ENCODE measurements around the gene IRF2BP2. TPM values are rescaled to one million over a fixed set of nuclear protein-coding genes. Genes with fewer than 3 reads are reported as not detected.

IRF2BP2 gene
- total RNA-seq, 4 donors from 2014 or later: 82.7 to 120 (median 93.3) TPM

DNA sequence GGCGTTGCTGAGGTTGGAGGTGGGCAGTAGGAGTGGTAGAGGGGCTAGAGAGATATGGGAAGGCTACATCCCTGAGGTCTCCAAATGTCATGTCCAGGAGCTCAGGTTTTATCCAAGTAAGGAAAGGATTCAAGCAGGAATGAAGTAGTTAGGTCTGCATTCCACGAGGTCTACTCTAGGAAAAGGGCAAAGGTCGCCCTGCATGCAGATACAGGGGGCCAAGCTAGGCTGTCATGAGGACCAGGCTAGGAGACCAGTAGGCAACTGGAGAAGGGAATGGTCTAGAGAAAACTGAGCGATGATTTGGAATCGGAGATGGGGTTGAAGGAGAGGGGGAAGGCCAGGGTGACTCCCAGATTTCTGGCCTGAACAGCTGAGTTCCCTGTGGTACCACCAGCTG is 48.7 kb downstream of the IRF2BP2 start:
- H3K27me3 ChIP-seq: no peaks in the 10 kb centered on the region
- 77 to 89% methylated on average over 5 of the region's 5 CpGs for WGBS, 2 donors (ENCODE audit: low coverage in 1 of 2)
- H3K4me1 ChIP-seq: no peaks in the 10 kb centered on the region
- in situ Hi-C loops (cut with MboI; ENCODE audit: low pct_ligation_motif_present in 1 of 4, low pct_unique_long_range_greater_than_20kb in 1 of 4, low sequenced_read_pairs in 3 of 4) (no loop called here), intact Hi-C loops (cut with DNase I; ENCODE audit: low total_unique reads) (no loop called here)
- no peak overlapping the region for H3K27ac ChIP-seq
- no peaks in the 10 kb centered on the region for H3K36me3 ChIP-seq
- TF ChIP-seq EP300 (IDR thresholded peaks at IDR 0.05; ENCODE audit: low read depth): no peak
- no peak for TF ChIP-seq POLR2A (IDR thresholded peaks at IDR 0.05)
- no peak for TF ChIP-seq POLR2AphosphoS5 (IDR thresholded peaks at IDR 0.05)
- TF ChIP-seq, protein P1, sequence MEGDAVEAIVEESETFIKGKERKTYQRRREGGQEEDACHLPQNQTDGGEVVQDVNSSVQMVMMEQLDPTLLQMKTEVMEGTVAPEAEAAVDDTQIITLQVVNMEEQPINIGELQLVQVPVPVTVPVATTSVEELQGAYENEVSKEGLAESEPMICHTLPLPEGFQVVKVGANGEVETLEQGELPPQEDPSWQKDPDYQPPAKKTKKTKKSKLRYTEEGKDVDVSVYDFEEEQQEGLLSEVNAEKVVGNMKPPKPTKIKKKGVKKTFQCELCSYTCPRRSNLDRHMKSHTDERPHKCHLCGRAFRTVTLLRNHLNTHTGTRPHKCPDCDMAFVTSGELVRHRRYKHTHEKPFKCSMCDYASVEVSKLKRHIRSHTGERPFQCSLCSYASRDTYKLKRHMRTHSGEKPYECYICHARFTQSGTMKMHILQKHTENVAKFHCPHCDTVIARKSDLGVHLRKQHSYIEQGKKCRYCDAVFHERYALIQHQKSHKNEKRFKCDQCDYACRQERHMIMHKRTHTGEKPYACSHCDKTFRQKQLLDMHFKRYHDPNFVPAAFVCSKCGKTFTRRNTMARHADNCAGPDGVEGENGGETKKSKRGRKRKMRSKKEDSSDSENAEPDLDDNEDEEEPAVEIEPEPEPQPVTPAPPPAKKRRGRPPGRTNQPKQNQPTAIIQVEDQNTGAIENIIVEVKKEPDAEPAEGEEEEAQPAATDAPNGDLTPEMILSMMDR (IDR thresholded peaks at IDR 0.05): no peak
- DNase-seq: no peak
- no peak overlapping the region for H3K4me3 ChIP-seq
- H3K9me3 ChIP-seq: no peaks in the 10 kb centered on the region

DNA sequence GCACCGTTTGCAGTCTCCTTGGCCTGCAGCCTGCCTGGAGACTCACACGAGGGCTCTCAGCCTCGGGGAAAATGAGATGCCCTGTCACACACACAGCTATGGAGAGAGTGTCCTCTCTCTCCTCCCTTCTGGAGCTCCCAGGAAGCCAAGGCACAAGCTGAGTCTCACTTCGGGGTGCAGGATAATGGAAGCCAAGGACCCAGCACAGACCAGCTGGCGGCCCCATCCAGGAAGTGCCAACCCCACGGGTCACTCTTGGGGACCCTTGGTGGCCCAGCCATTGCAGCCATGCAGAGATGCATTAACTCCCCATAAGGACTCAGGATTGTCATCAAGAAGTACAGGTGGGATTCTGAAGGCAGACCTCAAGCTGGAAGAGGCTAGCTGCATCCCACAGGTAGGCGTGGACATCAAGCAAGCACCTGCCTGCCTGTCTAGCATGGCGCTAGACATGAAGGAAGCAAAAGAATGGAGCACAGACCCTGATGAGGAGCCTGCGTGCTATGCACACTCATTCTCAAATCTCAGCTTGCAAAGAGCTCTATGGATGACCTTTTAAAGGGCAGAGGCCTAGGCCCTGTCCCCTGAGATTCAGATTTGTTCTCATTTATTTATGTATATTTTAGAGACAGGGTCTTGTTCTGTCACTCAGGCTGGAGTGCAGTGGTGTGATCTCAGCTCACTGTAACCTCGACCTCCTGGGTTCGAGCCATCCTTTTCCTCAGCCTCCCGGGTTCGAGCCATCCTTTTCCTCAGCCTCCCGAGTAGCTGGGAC is 49.9 kb downstream of the IRF2BP2 start:
- Histone ChIP-seq H3K4me3 (no peak overlapping the region), H3K36me3 (no peaks in the 10 kb centered on the region), H3K4me1 (no peaks in the 10 kb centered on the region), H3K27ac (no peak overlapping the region), H3K9me3 (no peaks in the 10 kb centered on the region), H3K27me3 (no peaks in the 10 kb centered on the region)
- 86 to 90% methylated on average over 5 to 14 of the region's 14 CpGs for WGBS, 2 donors (ENCODE audit: low coverage in 1 of 2)
- TF ChIP-seq, protein P1 (IDR thresholded peaks at IDR 0.05): no peak
- TF ChIP-seq EP300 (IDR thresholded peaks at IDR 0.05; ENCODE audit: low read depth) (no peak), POLR2AphosphoS5 (IDR thresholded peaks at IDR 0.05) (no peak), POLR2A (IDR thresholded peaks at IDR 0.05) (no peak)
- DNase-seq: no peak
- in situ Hi-C loops (cut with MboI; ENCODE audit: low pct_ligation_motif_present in 1 of 4, low pct_unique_long_range_greater_than_20kb in 1 of 4, low sequenced_read_pairs in 3 of 4): no loop called here
- intact Hi-C loops (cut with DNase I; ENCODE audit: low total_unique reads): no loop called here

DNA sequence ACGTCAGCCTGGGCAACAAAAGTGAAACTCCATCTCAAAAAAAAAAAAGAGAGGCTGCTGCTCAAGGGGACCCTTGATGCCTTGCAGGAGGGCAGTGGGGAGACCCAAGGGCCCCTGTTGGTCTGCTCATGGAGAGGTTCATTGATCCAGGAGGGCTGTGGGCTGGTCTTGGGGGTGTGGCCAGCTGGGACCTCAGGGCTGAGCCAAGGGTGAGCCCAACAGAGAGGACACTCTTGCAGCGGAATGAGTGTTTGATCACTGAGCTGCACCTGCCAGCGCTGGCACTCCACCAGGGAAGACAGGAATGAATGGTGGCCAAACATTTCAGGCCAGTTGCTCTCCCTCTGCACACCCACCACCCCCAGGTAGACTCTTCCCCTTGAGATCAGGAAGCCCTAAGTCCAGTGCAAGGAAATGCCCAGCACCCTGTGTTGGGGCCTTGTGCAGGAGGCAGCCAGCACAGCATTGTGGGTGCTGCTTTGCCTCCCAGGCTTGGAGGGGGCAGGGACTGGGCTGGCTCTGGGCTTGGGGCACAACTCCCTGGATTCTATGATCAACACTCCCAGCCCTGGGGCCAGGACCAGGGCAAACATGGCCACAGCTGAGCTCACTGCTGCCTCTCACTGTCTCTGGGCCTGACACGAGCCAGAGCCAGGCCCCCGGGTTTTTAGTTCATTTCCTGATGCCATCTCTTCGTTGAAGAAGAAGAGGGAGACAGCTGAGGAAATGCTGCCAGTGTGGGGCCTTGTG is 50.7 kb downstream of the IRF2BP2 start:
- no peaks in the 10 kb centered on the region for H3K9me3 ChIP-seq
- H3K36me3 ChIP-seq: no peaks in the 10 kb centered on the region
- no peak overlapping the region for H3K4me3 ChIP-seq
- H3K27me3 ChIP-seq: no peaks in the 10 kb centered on the region
- no peak for DNase-seq
- 88% methylated on average over 6 of the region's 6 CpGs; no CpG with 5 or more reads in 1 of the 2 donors for WGBS, 2 donors (ENCODE audit: low coverage in 1 of 2)
- no peak for TF ChIP-seq EP300 (IDR thresholded peaks at IDR 0.05; ENCODE audit: low read depth)
- no peak for TF ChIP-seq POLR2A (IDR thresholded peaks at IDR 0.05)
- TF ChIP-seq, protein P1 (IDR thresholded peaks at IDR 0.05): no peak
- TF ChIP-seq POLR2AphosphoS5 (IDR thresholded peaks at IDR 0.05): no peak
- in situ Hi-C loops (cut with MboI; ENCODE audit: low pct_ligation_motif_present in 1 of 4, low pct_unique_long_range_greater_than_20kb in 1 of 4, low sequenced_read_pairs in 3 of 4) (no loop called here), intact Hi-C loops (cut with DNase I; ENCODE audit: low total_unique reads) (no loop called here)
- no peak overlapping the region for H3K27ac ChIP-seq
- H3K4me1 ChIP-seq: peaks cover 0 to 5% (median 2%) of the 10 kb centered on the region in 4 donors

DNA sequence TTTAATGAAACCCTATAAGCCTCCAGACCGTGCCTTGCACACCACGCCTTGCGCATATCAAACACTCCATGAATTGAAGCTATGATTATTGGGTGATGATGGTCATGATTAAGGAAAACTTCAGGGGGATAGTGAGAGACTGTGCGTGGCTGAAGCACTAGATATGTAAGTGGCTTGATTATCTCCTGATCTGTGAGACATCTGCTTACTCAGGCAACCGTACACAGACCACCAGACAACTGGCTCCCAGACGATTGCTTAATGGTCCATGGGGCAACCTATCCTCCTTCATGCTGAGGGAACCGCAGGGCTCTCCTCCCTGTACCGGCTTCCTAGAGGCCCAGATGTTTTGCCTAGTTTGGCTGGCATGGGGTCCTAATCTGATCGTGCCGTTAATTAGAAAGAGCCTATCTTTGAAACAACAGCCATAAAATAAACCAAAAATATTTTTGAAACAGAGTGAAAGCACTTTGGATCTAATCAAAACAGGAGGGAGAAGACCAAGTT is 51.6 kb downstream of the IRF2BP2 start:
- H3K4me3 ChIP-seq: no peak overlapping the region
- TF ChIP-seq, protein P1 (IDR thresholded peaks at IDR 0.05): no peak
- TF ChIP-seq POLR2A (IDR thresholded peaks at IDR 0.05) (no peak), POLR2AphosphoS5 (IDR thresholded peaks at IDR 0.05) (no peak), EP300 (IDR thresholded peaks at IDR 0.05; ENCODE audit: low read depth) (no peak)
- peaks cover 0 to 5% (median 4%) of the 10 kb centered on the region in 4 donors for H3K4me1 ChIP-seq
- intact Hi-C loops (cut with DNase I; ENCODE audit: low total_unique reads) (no loop called here), in situ Hi-C loops (cut with MboI; ENCODE audit: low pct_ligation_motif_present in 1 of 4, low pct_unique_long_range_greater_than_20kb in 1 of 4, low sequenced_read_pairs in 3 of 4) (no loop called here)
- DNase-seq: no peak
- H3K36me3 ChIP-seq: no peaks in the 10 kb centered on the region
- H3K27me3 ChIP-seq: no peaks in the 10 kb centered on the region
- 82 to 100% methylated on average over 2 to 10 of the region's 10 CpGs for WGBS, 2 donors (ENCODE audit: low coverage in 1 of 2)
- no peaks in the 10 kb centered on the region for H3K9me3 ChIP-seq
- no peak overlapping the region for H3K27ac ChIP-seq

Data from transverse colon (tissue), 4 donors.